Esophagus squamous epithelium (tissue), 4 donors: ENCODE data around the gene FHIP1A.

ENCODE experiments used
- CTCF ChIP-seq, 6 experiments: fragments of 450-650 bp in 4 of 6; fragments of 200-600 bp in 2 of 6; sonication (generic) in 2 of 6; IDR thresholded peaks; one replicate each; pipeline ENCODE4 v1.5.1; 2016 to 2019; ENCODE audit warnings: antibody characterized with exemption in 6 of 6, mild to moderate bottlenecking in 4 of 6, moderate library complexity in 4 of 6
- POLR2A ChIP-seq, 4 donors: fragments of 450-650 bp; IDR thresholded peaks; one replicate each; pipeline ENCODE4 v1.6.1; 2017; ENCODE audit warnings: antibody characterized with exemption in 4 of 4, mild to moderate bottlenecking in 4 of 4, moderate library complexity in 3 of 4

GRCh38 chr4:151418856-151419255 is 9.9 kb downstream of the FHIP1A start:
- TF ChIP-seq CTCF (IDR thresholded peaks at IDR 0.05) (no peak), POLR2A (IDR thresholded peaks at IDR 0.05) (no peak)
